ENCODE data around the gene KAT2B. TPM values are rescaled to one million over a fixed set of nuclear protein-coding genes. Genes with fewer than 3 reads are reported as not detected.

The KAT2B gene
- total and polyA plus RNA-seq, 4 experiments from 2014 or later: 4.3 to 85.9 (median 46.4) TPM

DNA sequence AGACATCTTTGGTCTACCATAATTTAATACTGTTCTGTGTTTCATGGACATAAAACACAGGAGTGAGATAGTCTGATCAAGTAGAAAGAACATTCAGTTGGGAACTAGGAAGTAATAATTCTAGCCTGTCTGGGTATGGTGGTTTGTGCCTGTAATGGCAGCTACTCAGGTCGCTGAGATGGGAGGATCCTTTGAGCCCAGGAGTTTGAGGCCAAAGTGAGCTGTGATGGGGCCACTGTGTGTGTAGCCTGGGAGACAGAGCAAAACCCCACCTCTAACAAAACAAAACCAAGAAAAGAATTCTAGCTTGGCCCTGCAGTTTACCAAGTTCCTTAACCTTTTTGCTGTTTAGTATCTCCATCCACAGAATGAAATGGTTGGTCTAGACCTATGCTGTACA is 36.8 kb downstream of the KAT2B start:
- peaks cover 12% of the 10 kb centered on the region for H3K36me3 ChIP-seq (ENCODE audit: insufficient read depth, low read length)
- H3K27me3 ChIP-seq (ENCODE audit: insufficient read depth, low read length): no peaks in the 10 kb centered on the region
- Mint-ChIP-seq H3K4me3 (no peak overlapping the region), H3K9me3 (no peaks in the 10 kb centered on the region), H3K36me3 (peaks cover 38 to 66% of the 10 kb centered on the region in 2 donors), H3K4me1 (peaks cover 22 to 52% (median 42%) of the 10 kb centered on the region in 4 donors), H3K27ac (peak overlapping the region in 5 of 7 donors; percentile 59 to 83 (median 67)), H3K27me3 (no peaks in the 10 kb centered on the region)
- H3K9me3 ChIP-seq (ENCODE audit: control insufficient read depth in 1 of 2, low read length in 2 of 2): no peaks in the 10 kb centered on the region
- no peak for DNase-seq
- H3K4me1 ChIP-seq (ENCODE audit: insufficient read depth, low read length): peaks cover 19% of the 10 kb centered on the region
- no peak overlapping the region for H3K27ac ChIP-seq (ENCODE audit: low read depth, low read length)
- ChIA-PET POLR2A (ENCODE audit: partially characterized antibody) (no interaction called here), CTCF (ENCODE audit: partially characterized antibody) (interaction anchor here (0.8 kb wide), 1 partner anchor 16 kb away, joined by 3 read pairs; no protein-coding TSS in a partner anchor)
- intact Hi-C loops (cut with micrococcal nuclease): no loop called here
- no peak overlapping the region for H3K4me3 ChIP-seq (ENCODE audit: low read length in 2 of 2)

GRCh38 chr3:20078194-20078714 is 38.0 kb downstream of the KAT2B start:
- no peak overlapping the region for H3K4me3 ChIP-seq (ENCODE audit: low read length in 2 of 2)
- peaks cover 26 to 59% of the 10 kb centered on the region in 2 donors for H3K36me3 Mint-ChIP-seq
- no peaks in the 10 kb centered on the region for H3K9me3 Mint-ChIP-seq
- no peak overlapping the region for H3K27ac Mint-ChIP-seq
- H3K4me1 Mint-ChIP-seq: peaks cover 18 to 47% (median 37%) of the 10 kb centered on the region in 4 donors
- no peak overlapping the region for H3K4me3 Mint-ChIP-seq
- no peaks in the 10 kb centered on the region for H3K27me3 ChIP-seq (ENCODE audit: insufficient read depth, low read length)
- H3K36me3 ChIP-seq (ENCODE audit: insufficient read depth, low read length): peaks cover 7% of the 10 kb centered on the region
- CTCF ChIA-PET (ENCODE audit: partially characterized antibody): no interaction called here
- intact Hi-C loops (cut with micrococcal nuclease): no loop called here
- POLR2A ChIA-PET (ENCODE audit: partially characterized antibody): no interaction called here
- H3K27me3 Mint-ChIP-seq: no peaks in the 10 kb centered on the region
- no peak overlapping the region for H3K27ac ChIP-seq (ENCODE audit: low read depth, low read length)
- H3K4me1 ChIP-seq (ENCODE audit: insufficient read depth, low read length): peaks cover 20% of the 10 kb centered on the region
- H3K9me3 ChIP-seq (ENCODE audit: control insufficient read depth in 1 of 2, low read length in 2 of 2): no peaks in the 10 kb centered on the region
- DNase-seq: no peak

GRCh38 chr3:20079621-20080020 is 39.4 kb downstream of the KAT2B start:
- Histone ChIP-seq H3K27ac (ENCODE audit: low read depth, low read length) (no peak overlapping the region), H3K27me3 (ENCODE audit: insufficient read depth, low read length) (no peaks in the 10 kb centered on the region), H3K4me1 (ENCODE audit: insufficient read depth, low read length) (peaks cover 25% of the 10 kb centered on the region), H3K9me3 (ENCODE audit: control insufficient read depth in 1 of 2, low read length in 2 of 2) (no peaks in the 10 kb centered on the region), H3K36me3 (ENCODE audit: insufficient read depth, low read length) (peaks cover 7% of the 10 kb centered on the region), H3K4me3 (ENCODE audit: low read length in 2 of 2) (no peak overlapping the region)
- H3K27ac Mint-ChIP-seq: peak overlapping the region in 5 of 7 donors; percentile 10 to 82 (median 72)
- CTCF ChIA-PET (ENCODE audit: partially characterized antibody): interaction anchor here (0.6 kb wide), 1 partner anchor 1360 kb away, joined by 4 read pairs; no protein-coding TSS in a partner anchor
- H3K9me3 Mint-ChIP-seq: no peaks in the 10 kb centered on the region
- no peak for DNase-seq
- H3K4me3 Mint-ChIP-seq: no peak overlapping the region
- peaks cover 25 to 53% (median 42%) of the 10 kb centered on the region in 4 donors for H3K4me1 Mint-ChIP-seq
- H3K36me3 Mint-ChIP-seq: peaks cover 19 to 56% of the 10 kb centered on the region in 2 donors
- no peaks in the 10 kb centered on the region for H3K27me3 Mint-ChIP-seq
- POLR2A ChIA-PET (ENCODE audit: partially characterized antibody): interaction anchor here (1.7 kb wide), 2 partner anchors 29 to 36 kb away, joined by 3 to 6 read pairs; no protein-coding TSS in a partner anchor
- intact Hi-C loops (cut with micrococcal nuclease): loop anchor here (5.0 kb wide), 1 partner anchor 37 kb away; the partner anchor contains the start of gene KAT2B

GRCh38 chr3:20080956-20081554 is 40.8 kb downstream of the KAT2B start:
- H3K4me1 ChIP-seq (ENCODE audit: insufficient read depth, low read length): peaks cover 25% of the 10 kb centered on the region
- H3K4me3 ChIP-seq (ENCODE audit: low read length in 2 of 2): no peak overlapping the region
- H3K27me3 ChIP-seq (ENCODE audit: insufficient read depth, low read length): no peaks in the 10 kb centered on the region
- no peak overlapping the region for H3K27ac ChIP-seq (ENCODE audit: low read depth, low read length)
- peak in 4 of 5 donors; percentile 15 to 46 (median 21) for DNase-seq
- Mint-ChIP-seq H3K9me3 (peaks cover 0 to 2% (median 0%) of the 10 kb centered on the region in 8 donors), H3K27ac (peak overlapping the region; percentile 57 to 91 (median 83)), H3K4me3 (peak overlapping the region in 6 of 8 donors; percentile 39 to 74 (median 59)), H3K4me1 (peaks cover 26 to 48% (median 39%) of the 10 kb centered on the region in 4 donors), H3K27me3 (no peaks in the 10 kb centered on the region), H3K36me3 (peaks cover 17 to 52% of the 10 kb centered on the region in 2 donors)
- H3K36me3 ChIP-seq (ENCODE audit: insufficient read depth, low read length): peaks cover 7% of the 10 kb centered on the region
- no peaks in the 10 kb centered on the region for H3K9me3 ChIP-seq (ENCODE audit: control insufficient read depth in 1 of 2, low read length in 2 of 2)
- intact Hi-C loops (cut with micrococcal nuclease): loop anchor here (5.0 kb wide), 1 partner anchor 39 kb away; the partner anchor contains the start of gene KAT2B
- ChIA-PET POLR2A (ENCODE audit: partially characterized antibody) (interaction anchor here (1.1 to 3.1 kb wide), 4 partner anchors 13 to 40 kb away, joined by 3 to 14 read pairs (median 4); partner anchors contain the start of gene KAT2B), CTCF (ENCODE audit: partially characterized antibody) (no interaction called here)

DNA sequence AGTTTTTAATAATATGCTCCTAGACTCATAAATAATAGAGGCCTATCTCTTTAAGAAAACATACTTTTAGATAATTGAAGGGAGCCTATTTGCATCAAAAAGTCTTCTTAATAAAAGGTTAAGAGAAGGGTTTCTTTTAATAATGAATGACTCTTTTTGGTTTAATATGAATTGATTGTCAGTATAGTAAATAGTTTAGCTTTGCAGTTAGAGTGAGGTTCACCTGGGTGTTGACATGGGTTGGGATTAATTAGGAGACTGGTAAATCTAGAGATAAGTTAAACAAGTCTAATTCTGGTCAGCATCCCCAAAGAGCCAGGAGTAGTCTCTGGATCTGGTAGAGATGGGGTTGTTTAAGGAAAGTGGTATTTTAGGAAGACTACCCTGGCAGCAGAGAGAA is 43.0 kb downstream of the KAT2B start:
- H3K4me1 ChIP-seq (ENCODE audit: insufficient read depth, low read length): peaks cover 25% of the 10 kb centered on the region
- POLR2A ChIA-PET (ENCODE audit: partially characterized antibody): interaction anchor here (3.1 kb wide), 1 partner anchor 42 kb away, joined by 14 read pairs; the partner anchor contains the start of gene KAT2B
- Mint-ChIP-seq H3K4me1 (peaks cover 30 to 45% (median 40%) of the 10 kb centered on the region in 4 donors), H3K9me3 (peaks cover 0 to 2% (median 0%) of the 10 kb centered on the region in 8 donors), H3K36me3 (peaks cover 26 to 56% of the 10 kb centered on the region in 2 donors), H3K27ac (peak overlapping the region; percentile 12 to 76 (median 58)), H3K4me3 (peak overlapping the region in 1 of 8 donors; percentile 19), H3K27me3 (no peaks in the 10 kb centered on the region)
- H3K4me3 ChIP-seq (ENCODE audit: low read length in 2 of 2): no peak overlapping the region
- intact Hi-C loops (cut with micrococcal nuclease): loop anchor here (5.0 kb wide), 1 partner anchor 41 kb away; the partner anchor contains the start of gene KAT2B
- no peaks in the 10 kb centered on the region for H3K9me3 ChIP-seq (ENCODE audit: control insufficient read depth in 1 of 2, low read length in 2 of 2)
- CTCF ChIA-PET (ENCODE audit: partially characterized antibody): no interaction called here
- H3K27me3 ChIP-seq (ENCODE audit: insufficient read depth, low read length): no peaks in the 10 kb centered on the region
- no peak for DNase-seq
- H3K27ac ChIP-seq (ENCODE audit: low read depth, low read length): no peak overlapping the region
- H3K36me3 ChIP-seq (ENCODE audit: insufficient read depth, low read length): peaks cover 7% of the 10 kb centered on the region

DNA sequence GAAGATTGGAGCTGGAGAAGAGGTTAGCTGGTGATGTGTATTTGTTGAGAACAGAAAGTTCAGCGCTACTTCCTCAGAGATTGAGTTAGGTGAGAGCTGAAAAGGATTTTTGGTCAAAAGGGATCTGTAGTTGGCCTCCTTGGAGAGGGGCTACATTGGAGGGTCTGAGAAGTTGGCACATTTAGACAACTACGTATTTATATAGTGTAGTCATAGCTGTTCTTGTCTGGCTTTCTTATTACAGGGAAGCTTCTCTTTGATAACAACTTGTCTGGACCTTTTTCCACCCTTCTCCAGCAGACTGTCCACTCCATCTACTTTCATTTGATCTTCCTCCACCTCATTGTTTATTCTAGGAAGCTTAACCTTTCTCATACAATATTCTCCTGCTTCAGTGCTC is 43.7 kb downstream of the KAT2B start:
- intact Hi-C loops (cut with micrococcal nuclease): loop anchor here (5.0 kb wide), 1 partner anchor 42 kb away; the partner anchor contains the start of gene KAT2B
- H3K4me3 ChIP-seq (ENCODE audit: low read length in 2 of 2): no peak overlapping the region
- no peak overlapping the region for H3K27ac ChIP-seq (ENCODE audit: low read depth, low read length)
- Mint-ChIP-seq H3K36me3 (peaks cover 33 to 57% of the 10 kb centered on the region in 2 donors), H3K27ac (peak overlapping the region; percentile 12 to 76 (median 58)), H3K4me3 (peak overlapping the region in 1 of 8 donors; percentile 5), H3K9me3 (peaks cover 0 to 4% (median 0%) of the 10 kb centered on the region in 8 donors), H3K27me3 (no peaks in the 10 kb centered on the region), H3K4me1 (peaks cover 36 to 52% (median 46%) of the 10 kb centered on the region in 4 donors)
- no peaks in the 10 kb centered on the region for H3K27me3 ChIP-seq (ENCODE audit: insufficient read depth, low read length)
- DNase-seq: no peak
- H3K9me3 ChIP-seq (ENCODE audit: control insufficient read depth in 1 of 2, low read length in 2 of 2): no peaks in the 10 kb centered on the region
- POLR2A ChIA-PET (ENCODE audit: partially characterized antibody): no interaction called here
- H3K4me1 ChIP-seq (ENCODE audit: insufficient read depth, low read length): peaks cover 25% of the 10 kb centered on the region
- peaks cover 7% of the 10 kb centered on the region for H3K36me3 ChIP-seq (ENCODE audit: insufficient read depth, low read length)
- CTCF ChIA-PET (ENCODE audit: partially characterized antibody): interaction anchor here (0.8 kb wide), 1 partner anchor 12 kb away, joined by 3 read pairs; no protein-coding TSS in a partner anchor
